WTC11 (cell line): ENCODE results near the gene NEDD8. TPM values are rescaled to one million over a fixed set of nuclear protein-coding genes. Genes with fewer than 3 reads are reported as not detected.

Experiments
- ATAC-seq: fragments of 200-7000 bp; cut with Tn5 transposase; 2 replicates; pipeline ENCODE4 v1.10.0; 2021; ENCODE audit warnings: mild to moderate bottlenecking, moderate library complexity
- CTCF ChIA-PET: fragments of 300-600 bp; sonication (Branson Sonifier 250); formaldehyde crosslinking; loops from one replicate; lab custom pipeline; 2021; ENCODE audit warnings: antibody characterized with exemption; lab: Charles Lee
- POLR2A ChIA-PET: fragments of 350-600 bp; sonication (Branson Sonifier 250); formaldehyde crosslinking; loops from one replicate; lab custom pipeline; 2021; ENCODE audit warnings: antibody characterized with exemption; lab: Charles Lee
- DNase-seq: peaks from one replicate; pipeline ENCODE4 v3.0.0; 2021; ENCODE audit warnings: low spot score
- H3K27ac Mint-ChIP-seq: 2 replicates; pipeline ENCODE4 v1.8.0; 2021; ENCODE audit warnings: mixed read lengths
- H3K27me3 Mint-ChIP-seq: 2 replicates; pipeline ENCODE4 v1.8.0; 2021; ENCODE audit warnings: low read depth, mild to moderate bottlenecking, moderate library complexity, mixed read lengths
- H3K36me3 Mint-ChIP-seq: 2 replicates; pipeline ENCODE4 v1.8.0; 2021; ENCODE audit warnings: mixed read lengths
- H3K4me1 Mint-ChIP-seq: 2 replicates; pipeline ENCODE4 v1.8.0; 2022; ENCODE audit warnings: mixed read lengths
- H3K4me3 Mint-ChIP-seq: 2 replicates; pipeline ENCODE4 v1.8.0; 2021; ENCODE audit warnings: mild to moderate bottlenecking, moderate library complexity, mixed read lengths
- H3K9me3 Mint-ChIP-seq: 2 replicates; pipeline ENCODE4 v1.8.0; 2021; ENCODE audit warnings: mixed read lengths
- CREM ChIP-seq: sonication (generic); formaldehyde crosslinking; IDR thresholded peaks from 2 replicates; pipeline ENCODE4 v1.8.1; 2022; ENCODE audit warnings: mild to moderate bottlenecking, missing genetic modification reagents, moderate library complexity
- E2F4 ChIP-seq: sonication (generic); formaldehyde crosslinking; IDR thresholded peaks from 2 replicates; pipeline ENCODE4 v1.8.1; 2022; ENCODE audit warnings: low read depth, mild to moderate bottlenecking, moderate library complexity, missing genetic modification reagents, borderline replicate concordance
- FOXP4 ChIP-seq: sonication (generic); formaldehyde crosslinking; IDR thresholded peaks from 2 replicates; pipeline ENCODE4 v1.8.0; 2022; ENCODE audit warnings: mild to moderate bottlenecking, missing genetic modification reagents
- GTF2I ChIP-seq: fragments of 250-450 bp; sonication (Bioruptor Pico); conservative IDR thresholded peaks from 2 replicates; pipeline ENCODE4 v1.4.0; 2021; ENCODE audit warnings: mild to moderate bottlenecking
- MYBL2 ChIP-seq: sonication (generic); formaldehyde crosslinking; IDR thresholded peaks from 2 replicates; pipeline ENCODE4 v1.8.1; 2023; ENCODE audit warnings: mild to moderate bottlenecking, moderate library complexity, missing genetic modification reagents
- NFYB ChIP-seq: sonication (generic); formaldehyde crosslinking; conservative IDR thresholded peaks from 2 replicates; pipeline ENCODE4 v1.8.0; 2022; ENCODE audit warnings: low read depth, missing genetic modification reagents
- NR1H2 ChIP-seq: sonication (generic); formaldehyde crosslinking; IDR thresholded peaks from 2 replicates; pipeline ENCODE4 v1.9.0; 2021; ENCODE audit warnings: mild to moderate bottlenecking, moderate library complexity, missing genetic modification reagents
- USF2 ChIP-seq: sonication (generic); formaldehyde crosslinking; IDR thresholded peaks from 2 replicates; pipeline ENCODE4 v1.8.1; 2023; ENCODE audit warnings: mild to moderate bottlenecking, missing genetic modification reagents, moderate library complexity
- ZNF121 ChIP-seq: sonication (generic); formaldehyde crosslinking; IDR thresholded peaks from 2 replicates; pipeline ENCODE4 v1.8.0; 2023; ENCODE audit warnings: missing genetic modification reagents
- ZNF138 ChIP-seq: sonication (generic); formaldehyde crosslinking; conservative IDR thresholded peaks from 2 replicates; pipeline ENCODE4 v1.8.1; 2022; ENCODE audit warnings: mild to moderate bottlenecking, moderate library complexity, missing genetic modification reagents
- ZNF219 ChIP-seq: sonication (generic); formaldehyde crosslinking; IDR thresholded peaks from 2 replicates; pipeline ENCODE4 v1.8.0; 2023; ENCODE audit warnings: missing genetic modification reagents, mild to moderate bottlenecking, borderline replicate concordance
- ZNF317 ChIP-seq: sonication (generic); formaldehyde crosslinking; IDR thresholded peaks from 2 replicates; pipeline ENCODE4 v1.8.1; 2023; ENCODE audit warnings: low read depth, mild to moderate bottlenecking, moderate library complexity, missing genetic modification reagents, borderline replicate concordance
- ZNF423 ChIP-seq: fragments of 250-450 bp; sonication (Bioruptor Pico); IDR thresholded peaks from 2 replicates; pipeline ENCODE4 v2.1.2; 2022; ENCODE audit warnings: mild to moderate bottlenecking, moderate library complexity
- ZNF532 ChIP-seq: fragments of 250-450 bp; sonication (Bioruptor Pico); IDR thresholded peaks from 2 replicates; pipeline ENCODE4 v1.9.0; 2021; ENCODE audit warnings: mild to moderate bottlenecking, borderline replicate concordance
- total RNA-seq: library from RNA; stranded (reverse); gene quantifications from 3 replicates; pipeline ENCODE4 v1.2.3, GENCODE V29; 2021
- TF ChIP-seq, protein P1 (sequence below): sonication (generic); formaldehyde crosslinking; IDR thresholded peaks from 2 replicates; pipeline ENCODE4 v1.8.0; 2022; ENCODE audit warnings: mild to moderate bottlenecking, missing genetic modification reagents
- TF ChIP-seq, protein P2 (sequence below): sonication (generic); formaldehyde crosslinking; conservative IDR thresholded peaks from 2 replicates; pipeline ENCODE4 v1.8.1; 2023; ENCODE audit warnings: mild to moderate bottlenecking, low read depth, missing genetic modification reagents, moderate library complexity
- TF ChIP-seq, protein P3 (sequence below): sonication (generic); formaldehyde crosslinking; IDR thresholded peaks from 2 replicates; pipeline ENCODE4 v1.8.0; 2023; ENCODE audit warnings: missing genetic modification reagents, mild to moderate bottlenecking, borderline replicate concordance

Gene NEDD8
- total RNA-seq, 1 experiment from 2014 or later = 233 TPM

DNA sequence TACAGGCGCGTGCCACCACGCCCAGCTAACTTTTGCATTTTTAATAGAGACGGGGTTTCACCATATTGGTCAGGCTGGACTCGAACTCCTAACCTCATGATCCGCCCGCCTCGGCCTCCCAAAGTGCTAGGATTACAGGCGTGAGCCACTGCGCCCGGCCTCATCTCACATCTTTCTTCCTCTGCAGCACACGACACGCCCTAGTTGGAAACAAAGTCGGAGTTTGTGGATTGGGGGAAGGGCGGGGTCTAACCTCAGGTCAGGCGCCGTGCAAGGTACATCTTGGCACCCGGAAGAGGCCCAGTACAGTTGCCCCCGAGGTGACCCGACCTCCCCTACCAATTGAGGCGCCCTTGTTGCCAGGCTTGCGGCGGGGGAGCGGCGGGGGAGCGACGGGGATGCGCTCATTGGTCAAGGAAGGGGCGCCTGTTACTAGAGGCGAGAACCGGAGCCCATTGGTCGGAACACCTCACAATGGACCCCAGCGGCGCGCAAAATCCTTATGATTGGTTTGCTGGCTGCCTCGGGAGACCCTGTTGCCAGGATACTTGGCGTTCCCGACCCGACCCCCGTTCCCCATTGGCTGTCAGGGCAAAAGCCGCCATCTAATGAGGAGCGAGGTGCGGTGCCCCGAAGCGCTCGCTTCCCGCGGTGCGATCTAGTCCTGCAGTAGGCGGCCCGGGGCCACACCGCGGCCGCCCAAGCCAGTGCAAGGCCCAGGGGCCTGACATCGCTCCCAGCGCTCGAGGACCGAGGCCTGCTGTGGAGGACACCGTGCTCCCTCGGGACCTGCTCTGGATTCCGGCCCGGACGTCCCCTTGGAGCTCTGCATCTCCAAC is 60.5 kb downstream of the NEDD8 start, which contains the start of gene REC8:
REC8 (plus strand) TSS at position 659 of the 839 bp plus-strand sequence. CDS start 473 bp downstream, outside the sequence.
- Mint-ChIP-seq H3K4me1 (peaks cover 9% of the 10 kb centered on the region), H3K27me3 (no peaks in the 10 kb centered on the region; the same call in none of the 2 replicates), H3K4me3 (peak within 1 kb of the TSS; percentile 79), H3K9me3 (no peaks in the 10 kb centered on the region), H3K27ac (peak within 1 kb of the TSS; percentile 78), H3K36me3 (no peaks in the 10 kb centered on the region)
- ChIA-PET POLR2A (interaction anchor here (1.0 to 1.5 kb wide), 4 partner anchors 10 to 25 kb away, joined by 3 to 6 read pairs (median 4); partner anchors contain the start of genes IRF9, RNF31 and TM9SF1), CTCF (interaction anchor here (0.7 to 3.1 kb wide), 9 partner anchors 11 to 113 kb away, joined by 3 to 18 read pairs (median 3); partner anchors contain the start of genes DCAF11, IPO4, IRF9 and NRL)
- DNase-seq (peak; percentile 99), ATAC-seq (peak; percentile 94)
- TF ChIP-seq USF2 (no peak), ZNF219 (CRISPR knock-in tag) (no peak), MYBL2 (CRISPR knock-in tag) (no peak), ZNF317 (CRISPR knock-in tag) (0 out of 2 replicates have a peak, but pooled peaks have one; percentile 23), ZNF138 (CRISPR knock-in tag) (no peak), GTF2I (CRISPR knock-in tag) (peak; percentile 76), E2F4 (CRISPR knock-in tag) (no peak), CREM (CRISPR knock-in tag) (0 out of 2 replicates have a peak, but pooled peaks have one; percentile 62), ZNF423 (CRISPR knock-in tag) (no peak), FOXP4 (peak; percentile 17; the same call in 1 of the 2 replicates), NR1H2 (CRISPR knock-in tag) (no peak), NFYB (CRISPR knock-in tag) (peak; percentile 76), ZNF532 (CRISPR knock-in tag) (no peak), ZNF121 (CRISPR knock-in tag) (peak; percentile 0; the same call in 1 of the 2 replicates)
- TF ChIP-seq, protein P1, sequence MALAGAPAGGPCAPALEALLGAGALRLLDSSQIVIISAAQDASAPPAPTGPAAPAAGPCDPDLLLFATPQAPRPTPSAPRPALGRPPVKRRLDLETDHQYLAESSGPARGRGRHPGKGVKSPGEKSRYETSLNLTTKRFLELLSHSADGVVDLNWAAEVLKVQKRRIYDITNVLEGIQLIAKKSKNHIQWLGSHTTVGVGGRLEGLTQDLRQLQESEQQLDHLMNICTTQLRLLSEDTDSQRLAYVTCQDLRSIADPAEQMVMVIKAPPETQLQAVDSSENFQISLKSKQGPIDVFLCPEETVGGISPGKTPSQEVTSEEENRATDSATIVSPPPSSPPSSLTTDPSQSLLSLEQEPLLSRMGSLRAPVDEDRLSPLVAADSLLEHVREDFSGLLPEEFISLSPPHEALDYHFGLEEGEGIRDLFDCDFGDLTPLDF (CRISPR knock-in tag) = 0 out of 2 replicates have a peak, but pooled peaks have one; percentile 51
- TF ChIP-seq, protein P2, sequence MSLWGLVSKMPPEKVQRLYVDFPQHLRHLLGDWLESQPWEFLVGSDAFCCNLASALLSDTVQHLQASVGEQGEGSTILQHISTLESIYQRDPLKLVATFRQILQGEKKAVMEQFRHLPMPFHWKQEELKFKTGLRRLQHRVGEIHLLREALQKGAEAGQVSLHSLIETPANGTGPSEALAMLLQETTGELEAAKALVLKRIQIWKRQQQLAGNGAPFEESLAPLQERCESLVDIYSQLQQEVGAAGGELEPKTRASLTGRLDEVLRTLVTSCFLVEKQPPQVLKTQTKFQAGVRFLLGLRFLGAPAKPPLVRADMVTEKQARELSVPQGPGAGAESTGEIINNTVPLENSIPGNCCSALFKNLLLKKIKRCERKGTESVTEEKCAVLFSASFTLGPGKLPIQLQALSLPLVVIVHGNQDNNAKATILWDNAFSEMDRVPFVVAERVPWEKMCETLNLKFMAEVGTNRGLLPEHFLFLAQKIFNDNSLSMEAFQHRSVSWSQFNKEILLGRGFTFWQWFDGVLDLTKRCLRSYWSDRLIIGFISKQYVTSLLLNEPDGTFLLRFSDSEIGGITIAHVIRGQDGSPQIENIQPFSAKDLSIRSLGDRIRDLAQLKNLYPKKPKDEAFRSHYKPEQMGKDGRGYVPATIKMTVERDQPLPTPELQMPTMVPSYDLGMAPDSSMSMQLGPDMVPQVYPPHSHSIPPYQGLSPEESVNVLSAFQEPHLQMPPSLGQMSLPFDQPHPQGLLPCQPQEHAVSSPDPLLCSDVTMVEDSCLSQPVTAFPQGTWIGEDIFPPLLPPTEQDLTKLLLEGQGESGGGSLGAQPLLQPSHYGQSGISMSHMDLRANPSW (CRISPR knock-in tag) = no peak
- TF ChIP-seq, protein P3, sequence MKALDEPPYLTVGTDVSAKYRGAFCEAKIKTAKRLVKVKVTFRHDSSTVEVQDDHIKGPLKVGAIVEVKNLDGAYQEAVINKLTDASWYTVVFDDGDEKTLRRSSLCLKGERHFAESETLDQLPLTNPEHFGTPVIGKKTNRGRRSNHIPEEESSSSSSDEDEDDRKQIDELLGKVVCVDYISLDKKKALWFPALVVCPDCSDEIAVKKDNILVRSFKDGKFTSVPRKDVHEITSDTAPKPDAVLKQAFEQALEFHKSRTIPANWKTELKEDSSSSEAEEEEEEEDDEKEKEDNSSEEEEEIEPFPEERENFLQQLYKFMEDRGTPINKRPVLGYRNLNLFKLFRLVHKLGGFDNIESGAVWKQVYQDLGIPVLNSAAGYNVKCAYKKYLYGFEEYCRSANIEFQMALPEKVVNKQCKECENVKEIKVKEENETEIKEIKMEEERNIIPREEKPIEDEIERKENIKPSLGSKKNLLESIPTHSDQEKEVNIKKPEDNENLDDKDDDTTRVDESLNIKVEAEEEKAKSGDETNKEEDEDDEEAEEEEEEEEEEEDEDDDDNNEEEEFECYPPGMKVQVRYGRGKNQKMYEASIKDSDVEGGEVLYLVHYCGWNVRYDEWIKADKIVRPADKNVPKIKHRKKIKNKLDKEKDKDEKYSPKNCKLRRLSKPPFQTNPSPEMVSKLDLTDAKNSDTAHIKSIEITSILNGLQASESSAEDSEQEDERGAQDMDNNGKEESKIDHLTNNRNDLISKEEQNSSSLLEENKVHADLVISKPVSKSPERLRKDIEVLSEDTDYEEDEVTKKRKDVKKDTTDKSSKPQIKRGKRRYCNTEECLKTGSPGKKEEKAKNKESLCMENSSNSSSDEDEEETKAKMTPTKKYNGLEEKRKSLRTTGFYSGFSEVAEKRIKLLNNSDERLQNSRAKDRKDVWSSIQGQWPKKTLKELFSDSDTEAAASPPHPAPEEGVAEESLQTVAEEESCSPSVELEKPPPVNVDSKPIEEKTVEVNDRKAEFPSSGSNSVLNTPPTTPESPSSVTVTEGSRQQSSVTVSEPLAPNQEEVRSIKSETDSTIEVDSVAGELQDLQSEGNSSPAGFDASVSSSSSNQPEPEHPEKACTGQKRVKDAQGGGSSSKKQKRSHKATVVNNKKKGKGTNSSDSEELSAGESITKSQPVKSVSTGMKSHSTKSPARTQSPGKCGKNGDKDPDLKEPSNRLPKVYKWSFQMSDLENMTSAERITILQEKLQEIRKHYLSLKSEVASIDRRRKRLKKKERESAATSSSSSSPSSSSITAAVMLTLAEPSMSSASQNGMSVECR (CRISPR knock-in tag) = 0 out of 2 replicates have a peak, but pooled peaks have one; percentile 41
